PFSK-1 (cell line): ENCODE results near the gene TTC38.

ENCODE experiments used
- FOXP2 ChIP-seq: optimal IDR thresholded peaks from 2 replicates; pipeline ENCODE3; 2011; ENCODE audit warnings: borderline replicate concordance, control low read depth, inconsistent platforms; ENCODE audit not compliant: insufficient read depth; ENCODE audit errors: extremely low read length, extremely low read depth
- POLR2AphosphoS5 ChIP-seq: IDR thresholded peaks from 2 replicates; pipeline ENCODE4 v1.6.1; 2012; ENCODE audit warnings: low read depth, mild to moderate bottlenecking, control low read depth, low read length, moderate library complexity
- SIN3A ChIP-seq: IDR thresholded peaks from 2 replicates; pipeline ENCODE4 v1.6.1; 2012; ENCODE audit warnings: mild to moderate bottlenecking, low read length, moderate library complexity, borderline replicate concordance; ENCODE audit not compliant: insufficient read depth
- TAF1 ChIP-seq: IDR thresholded peaks from 2 replicates; pipeline ENCODE4 v1.6.1; 2012; ENCODE audit warnings: low read length, control low read depth, borderline replicate concordance; ENCODE audit not compliant: insufficient read depth
- TF ChIP-seq, protein P1 (sequence below), 2 experiments: IDR thresholded peaks; 2 replicates each; pipeline versions ENCODE4 v1.6.1 to v1.8.0; 2011 to 2012; ENCODE audit warnings: low read depth in 2 of 2, low read length in 2 of 2, control low read depth in 1 of 2, inconsistent platforms in 1 of 2, mild to moderate bottlenecking in 1 of 2, moderate library complexity in 1 of 2; ENCODE audit not compliant: insufficient read depth in 1 of 2

The TTC38 gene

DNA sequence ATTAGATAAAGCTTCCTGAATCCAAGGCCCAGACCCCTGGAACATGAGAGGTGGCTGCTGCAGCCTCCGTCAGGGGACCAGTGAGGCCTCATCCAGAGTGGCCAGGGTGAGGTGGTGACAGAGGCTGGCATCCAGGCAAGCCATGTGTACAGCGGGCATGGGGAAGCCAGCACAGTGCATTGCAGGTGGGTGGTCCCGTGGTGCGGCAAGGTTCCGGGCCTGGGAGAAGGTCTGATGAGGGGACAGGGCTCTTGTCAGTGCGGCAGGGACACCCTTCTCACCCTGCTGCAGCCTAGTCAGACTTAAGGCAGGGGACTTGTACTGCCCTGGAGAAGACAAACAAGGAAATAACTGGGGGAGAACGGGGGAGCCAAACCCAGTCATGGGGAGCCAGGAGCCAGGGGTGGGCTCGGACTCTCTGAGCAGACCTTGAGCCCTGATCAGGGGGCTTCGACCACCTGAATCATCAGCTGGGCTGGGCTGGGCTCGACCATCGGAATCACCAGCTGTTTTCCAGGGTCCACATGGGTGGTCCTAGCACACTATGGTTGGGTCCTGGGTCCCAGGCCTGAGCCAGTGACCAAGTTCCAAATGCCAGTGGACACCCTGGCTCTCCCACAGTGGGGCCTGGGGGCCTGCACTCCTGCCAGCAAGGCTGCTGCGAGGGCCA is 5.1 kb downstream of the TTC38 start:
- TF ChIP-seq TAF1, result no peak
- no peak for TF ChIP-seq POLR2AphosphoS5
- no peak for TF ChIP-seq SIN3A
- no peak for TF ChIP-seq FOXP2
- TF ChIP-seq, protein P1, sequence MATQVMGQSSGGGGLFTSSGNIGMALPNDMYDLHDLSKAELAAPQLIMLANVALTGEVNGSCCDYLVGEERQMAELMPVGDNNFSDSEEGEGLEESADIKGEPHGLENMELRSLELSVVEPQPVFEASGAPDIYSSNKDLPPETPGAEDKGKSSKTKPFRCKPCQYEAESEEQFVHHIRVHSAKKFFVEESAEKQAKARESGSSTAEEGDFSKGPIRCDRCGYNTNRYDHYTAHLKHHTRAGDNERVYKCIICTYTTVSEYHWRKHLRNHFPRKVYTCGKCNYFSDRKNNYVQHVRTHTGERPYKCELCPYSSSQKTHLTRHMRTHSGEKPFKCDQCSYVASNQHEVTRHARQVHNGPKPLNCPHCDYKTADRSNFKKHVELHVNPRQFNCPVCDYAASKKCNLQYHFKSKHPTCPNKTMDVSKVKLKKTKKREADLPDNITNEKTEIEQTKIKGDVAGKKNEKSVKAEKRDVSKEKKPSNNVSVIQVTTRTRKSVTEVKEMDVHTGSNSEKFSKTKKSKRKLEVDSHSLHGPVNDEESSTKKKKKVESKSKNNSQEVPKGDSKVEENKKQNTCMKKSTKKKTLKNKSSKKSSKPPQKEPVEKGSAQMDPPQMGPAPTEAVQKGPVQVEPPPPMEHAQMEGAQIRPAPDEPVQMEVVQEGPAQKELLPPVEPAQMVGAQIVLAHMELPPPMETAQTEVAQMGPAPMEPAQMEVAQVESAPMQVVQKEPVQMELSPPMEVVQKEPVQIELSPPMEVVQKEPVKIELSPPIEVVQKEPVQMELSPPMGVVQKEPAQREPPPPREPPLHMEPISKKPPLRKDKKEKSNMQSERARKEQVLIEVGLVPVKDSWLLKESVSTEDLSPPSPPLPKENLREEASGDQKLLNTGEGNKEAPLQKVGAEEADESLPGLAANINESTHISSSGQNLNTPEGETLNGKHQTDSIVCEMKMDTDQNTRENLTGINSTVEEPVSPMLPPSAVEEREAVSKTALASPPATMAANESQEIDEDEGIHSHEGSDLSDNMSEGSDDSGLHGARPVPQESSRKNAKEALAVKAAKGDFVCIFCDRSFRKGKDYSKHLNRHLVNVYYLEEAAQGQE (IDR thresholded peaks at IDR 0.05; ENCODE audit: insufficient read depth in 1 of 2, low read depth in 2 of 2, low read length in 2 of 2), result no peak

DNA sequence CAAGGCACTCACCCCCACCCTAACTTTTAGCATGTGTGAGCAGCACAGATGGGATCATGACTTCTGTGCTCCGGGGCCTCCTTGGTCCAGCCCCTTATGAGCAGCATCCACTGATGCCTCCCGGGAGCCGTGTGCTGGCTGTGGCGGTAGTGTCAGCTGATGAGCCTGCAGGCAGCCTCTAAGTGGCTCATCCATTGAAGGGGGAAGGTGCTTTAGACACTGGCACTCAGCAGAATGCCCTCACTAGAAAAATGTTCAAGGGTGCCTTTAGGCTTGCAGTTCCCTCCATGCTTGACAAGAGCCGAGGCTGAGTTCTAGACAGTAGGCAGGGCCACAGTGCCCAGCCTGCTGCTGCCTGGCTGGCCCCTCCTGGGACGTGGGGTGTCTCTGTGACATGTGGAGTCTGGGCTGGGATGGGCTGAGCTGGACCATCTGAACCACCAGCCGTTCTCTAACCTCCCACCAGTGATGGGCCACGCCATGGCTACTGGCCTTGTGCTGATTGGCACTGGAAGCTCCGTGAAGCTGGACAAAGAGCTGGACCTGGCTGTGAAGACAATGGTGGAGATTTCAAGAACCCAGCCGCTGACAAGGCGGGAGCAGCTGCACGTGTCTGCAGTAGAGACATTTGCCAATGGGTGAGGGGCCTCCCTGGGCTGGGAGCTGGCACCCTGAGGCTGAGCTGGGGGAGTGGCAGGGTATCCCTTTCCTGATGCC is 5.8 kb downstream of the TTC38 start:
- TF ChIP-seq POLR2AphosphoS5 (no peak), FOXP2 (no peak), TAF1 (no peak), SIN3A (no peak)
- TF ChIP-seq, protein P1 (IDR thresholded peaks at IDR 0.05; ENCODE audit: insufficient read depth in 1 of 2, low read depth in 2 of 2, low read length in 2 of 2), result no peak

DNA sequence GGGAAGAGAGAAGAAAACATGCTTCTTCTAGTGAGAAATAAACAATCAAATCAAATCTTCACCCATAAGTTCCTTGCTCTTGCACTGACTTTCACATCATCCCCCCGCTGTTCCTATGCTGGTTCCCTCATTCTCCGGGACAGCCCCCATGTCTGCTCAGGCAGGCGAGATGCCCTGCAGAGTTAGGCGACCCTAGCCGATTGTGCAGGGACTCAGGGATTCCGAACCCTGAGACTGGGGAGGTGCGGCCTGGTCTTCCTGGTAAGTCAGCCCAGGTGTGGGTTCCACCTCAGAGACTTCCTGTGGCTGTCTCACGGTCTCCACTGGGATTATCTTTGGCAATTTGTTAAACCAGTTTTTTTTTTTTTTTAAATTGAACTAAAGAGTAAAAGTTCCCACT is 6.6 kb downstream of the TTC38 start:
- no peak for TF ChIP-seq TAF1
- no peak for TF ChIP-seq SIN3A
- TF ChIP-seq, protein P1 (IDR thresholded peaks at IDR 0.05; ENCODE audit: insufficient read depth in 1 of 2, low read depth in 2 of 2, low read length in 2 of 2), result no peak
- TF ChIP-seq FOXP2, result no peak

DNA sequence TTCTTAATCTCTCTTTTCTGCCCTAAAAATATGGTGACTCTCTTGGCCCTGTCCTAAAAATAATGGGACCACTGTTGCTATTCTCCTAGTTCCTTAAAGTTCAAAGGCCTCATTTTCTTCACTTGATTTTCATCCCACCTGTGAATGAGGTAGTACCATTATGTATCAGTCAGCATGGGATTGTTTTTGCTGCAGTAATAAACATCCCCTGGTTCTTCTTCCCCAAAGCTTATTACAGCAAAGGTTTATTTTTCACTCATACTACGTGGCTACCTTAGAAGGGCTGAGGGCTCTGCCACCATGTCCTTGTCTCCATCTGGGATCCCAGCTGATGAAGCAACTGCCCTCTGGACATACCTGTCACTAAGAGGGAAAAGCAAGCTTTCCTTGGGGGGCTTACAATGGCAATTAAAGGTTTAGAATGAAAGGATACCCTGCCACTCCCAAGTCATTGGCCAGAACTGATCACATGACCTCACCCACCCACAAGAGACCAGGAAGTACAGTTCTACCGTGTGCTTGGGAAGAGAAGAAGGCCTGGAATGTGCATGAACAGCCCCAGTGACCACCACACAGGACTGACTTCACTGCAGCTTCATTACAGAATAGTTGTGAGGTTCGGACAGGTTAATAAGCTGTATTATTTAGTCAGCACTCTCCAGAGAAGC is 7.8 kb downstream of the TTC38 start:
- no peak for TF ChIP-seq TAF1

DNA sequence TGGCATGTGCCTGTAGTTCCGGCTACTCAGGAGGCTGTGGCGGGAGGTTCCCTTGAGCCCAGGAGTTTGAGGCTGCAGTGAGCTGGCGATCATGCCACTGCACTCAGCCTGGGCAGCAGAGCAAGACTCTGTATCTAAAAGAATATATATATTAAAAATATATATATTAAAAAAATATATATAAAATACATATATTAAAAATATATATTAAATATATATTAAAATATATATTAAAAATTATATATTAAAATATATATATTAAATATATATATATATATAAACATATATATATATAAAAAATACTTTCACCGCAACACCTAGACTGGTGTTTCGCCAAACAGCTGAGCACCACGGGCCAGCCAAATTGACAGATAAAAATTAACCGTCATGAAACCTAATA is 8.8 kb downstream of the TTC38 start:
- TF ChIP-seq SIN3A (no peak), TAF1 (no peak), FOXP2 (no peak), POLR2AphosphoS5 (no peak)
- TF ChIP-seq, protein P1 (IDR thresholded peaks at IDR 0.05; ENCODE audit: insufficient read depth in 1 of 2, low read depth in 2 of 2, low read length in 2 of 2), result no peak
